ENCODE results near the gene FAM177A1.

DNA sequence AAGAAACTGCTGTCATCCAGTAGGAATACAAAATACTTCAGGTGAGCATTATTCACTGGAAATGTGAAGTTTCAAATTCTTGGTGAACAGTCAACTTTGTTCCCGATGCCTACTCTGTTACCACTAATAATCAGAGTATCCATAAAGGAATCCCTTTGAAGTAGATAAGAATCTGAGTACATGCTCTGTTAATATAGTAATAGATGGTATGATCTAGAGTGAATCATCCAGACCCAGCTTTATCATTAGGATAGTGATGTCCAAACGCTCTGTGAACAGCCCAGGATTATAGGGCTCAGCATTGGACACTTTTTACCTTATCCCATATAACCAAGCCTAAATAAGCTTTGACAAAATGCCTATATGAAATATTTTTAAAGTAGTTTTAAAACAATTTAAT, 42.4 kb downstream of the FAM177A1 start:
- TF ChIP-seq POLR2A (IDR thresholded peaks at IDR 0.05; ENCODE audit: low read depth, low read length) (no peak), POLR2AphosphoS5 (IDR thresholded peaks at IDR 0.05; ENCODE audit: low read depth, low read length) (no peak), TAF1 (IDR thresholded peaks at IDR 0.05; ENCODE audit: borderline replicate concordance, low read depth, low read length) (no peak)

All from GM12892 (cell line).